Measurements from ENCODE around the gene EPS15. TPM values are rescaled to one million over a fixed set of nuclear protein-coding genes. Genes with fewer than 3 reads are reported as not detected.

The EPS15 gene
- total and polyA plus RNA-seq, 7 donors: 16.4 to 131 (median 72.4) TPM

GRCh38 chr1:51355382-51355781 is 163.7 kb downstream of the EPS15 start:
- WGBS, 2 donors: 97 to 100% methylated on average over 1 of the region's 1 CpG
- Histone ChIP-seq H3K4me3 (no peak overlapping the region), H3K9me3 (no peaks in the 10 kb centered on the region), H3K27me3 (no peaks in the 10 kb centered on the region), H3K36me3 (peaks cover 0 to 59% (median 6%) of the 10 kb centered on the region in 4 donors), H3K4me1 (no peaks in the 10 kb centered on the region), H3K27ac (no peak overlapping the region)
- DNase-seq: no peak
- intact Hi-C loops (cut with DNase I): no loop called here
- TF ChIP-seq POLR2AphosphoS5 (IDR thresholded peaks at IDR 0.05) (no peak), POLR2A (IDR thresholded peaks at IDR 0.05) (no peak)

- TF ChIP-seq POLR2AphosphoS5 (IDR thresholded peaks at IDR 0.05) (no peak), POLR2A (IDR thresholded peaks at IDR 0.05) (no peak), CTCF (IDR thresholded peaks at IDR 0.05) (no peak), EP300 (IDR thresholded peaks at IDR 0.05) (no peak)
- DNase-seq: no peak
- Histone ChIP-seq H3K4me3 (no peak overlapping the region), H3K9me3 (no peaks in the 10 kb centered on the region), H3K27me3 (no peaks in the 10 kb centered on the region), H3K36me3 (peaks cover 0 to 49% (median 6%) of the 10 kb centered on the region in 4 donors), H3K4me1 (no peaks in the 10 kb centered on the region), H3K27ac (no peak overlapping the region)
- intact Hi-C loops (cut with DNase I): no loop called here
- WGBS, 2 donors: 71 to 75% methylated on average over 3 of the region's 3 CpGs
These were observed 164.7 kb downstream of the EPS15 start for GRCh38 chr1:51354416-51354815.

GRCh38 chr1:51351907-51352306 is 167.2 kb downstream of the EPS15 start:
- H3K9me3 ChIP-seq: no peaks in the 10 kb centered on the region
- intact Hi-C loops (cut with DNase I): no loop called here
- no peak overlapping the region for H3K27ac ChIP-seq
- peaks cover 0 to 38% (median 6%) of the 10 kb centered on the region in 4 donors for H3K36me3 ChIP-seq
- DNase-seq: no peak
- H3K4me3 ChIP-seq: no peak overlapping the region
- WGBS, 2 donors: 96 to 100% methylated on average over 1 of the region's 1 CpG
- TF ChIP-seq POLR2AphosphoS5 (IDR thresholded peaks at IDR 0.05) (no peak), POLR2A (IDR thresholded peaks at IDR 0.05) (no peak)
- no peaks in the 10 kb centered on the region for H3K27me3 ChIP-seq
- H3K4me1 ChIP-seq: no peaks in the 10 kb centered on the region

GRCh38 chr1:51349862-51350261 is 169.2 kb downstream of the EPS15 start:
- 95% methylated on average over 3 of the region's 3 CpGs for WGBS, 2 donors
- intact Hi-C loops (cut with DNase I): no loop called here

GRCh38 chr1:51348147-51348527 is 170.9 kb downstream of the EPS15 start:
- Histone ChIP-seq H3K4me1 (peaks cover 0 to 10% (median 6%) of the 10 kb centered on the region in 4 donors), H3K9me3 (no peaks in the 10 kb centered on the region), H3K27me3 (peaks cover 15 to 33% (median 24%) of the 10 kb centered on the region in 3 donors), H3K36me3 (peaks cover 0 to under 1% (median 0%) of the 10 kb centered on the region in 4 donors), H3K4me3 (no peak overlapping the region), H3K27ac (no peak overlapping the region)
- TF ChIP-seq POLR2AphosphoS5 (IDR thresholded peaks at IDR 0.05) (no peak), CTCF (IDR thresholded peaks at IDR 0.05) (no peak), EP300 (IDR thresholded peaks at IDR 0.05) (no peak), POLR2A (IDR thresholded peaks at IDR 0.05) (no peak)
- DNase-seq: no peak
- intact Hi-C loops (cut with DNase I): no loop called here

More at GRCh38 chr1:51349862-51350261, 169.2 kb downstream of the EPS15 start:
- Histone ChIP-seq H3K4me1 (peaks cover 0 to 5% (median 2%) of the 10 kb centered on the region in 4 donors), H3K9me3 (no peaks in the 10 kb centered on the region), H3K36me3 (peaks cover 0 to 18% (median under 1%) of the 10 kb centered on the region in 4 donors), H3K4me3 (no peak overlapping the region), H3K27ac (no peak overlapping the region), H3K27me3 (peaks cover 4 to 16% (median 7%) of the 10 kb centered on the region in 3 donors)
- DNase-seq: no peak
- TF ChIP-seq CTCF (IDR thresholded peaks at IDR 0.05): no peak
- no peak for TF ChIP-seq EP300 (IDR thresholded peaks at IDR 0.05)
- no peak for TF ChIP-seq POLR2A (IDR thresholded peaks at IDR 0.05)
- no peak for TF ChIP-seq POLR2AphosphoS5 (IDR thresholded peaks at IDR 0.05)
